SHP77 (cell line): ENCODE data around the gene SKP1.
"Not testable (repeated sequence)": the region's sequence is repeated elsewhere in the genome, so short reads cannot be mapped to it uniquely, and the experiment has no call there.

ENCODE experiments used
- DNase-seq, 2 experiments: peaks; one replicate each; lab custom pipeline; 2025; lab: John Stamatoyannopoulos, UW

SKP1 gene

DNA sequence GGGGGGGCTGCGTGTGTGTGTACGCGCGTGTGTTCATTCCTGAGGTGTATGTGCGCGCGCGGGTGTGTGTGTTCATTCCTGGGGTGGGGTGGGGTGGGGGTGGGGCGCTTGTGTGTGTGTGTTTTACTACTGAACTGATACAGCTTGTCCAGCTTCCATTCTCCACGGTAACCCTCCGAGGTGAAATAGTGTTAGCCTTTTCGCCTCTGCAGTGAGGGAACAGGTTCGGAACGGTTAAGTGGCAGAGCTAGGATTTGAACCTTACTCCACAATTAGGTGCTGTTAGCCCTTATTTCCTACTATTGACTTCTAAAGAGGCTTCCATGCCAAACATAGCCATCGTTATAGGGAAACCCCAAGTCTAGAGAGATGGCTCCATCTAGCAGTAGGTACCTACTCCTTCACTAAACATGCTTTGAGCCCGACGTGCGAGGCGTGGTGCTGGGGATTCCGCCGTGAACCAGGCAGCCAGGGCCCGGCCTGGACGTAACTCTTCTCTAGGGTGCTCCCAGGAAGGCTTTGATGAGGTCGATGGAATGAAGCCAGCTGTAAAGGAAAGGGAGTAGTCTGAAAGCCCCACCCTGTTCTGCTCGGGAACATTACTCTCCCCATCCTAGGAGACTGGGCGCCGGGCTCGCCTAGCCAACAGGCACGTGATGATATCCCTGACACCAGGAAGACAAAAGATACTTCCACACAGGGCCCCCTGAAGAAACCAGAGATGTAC lies 782 bp upstream of the SKP1 start:
- DNase-seq: peak; percentile 30 to 51

DNA sequence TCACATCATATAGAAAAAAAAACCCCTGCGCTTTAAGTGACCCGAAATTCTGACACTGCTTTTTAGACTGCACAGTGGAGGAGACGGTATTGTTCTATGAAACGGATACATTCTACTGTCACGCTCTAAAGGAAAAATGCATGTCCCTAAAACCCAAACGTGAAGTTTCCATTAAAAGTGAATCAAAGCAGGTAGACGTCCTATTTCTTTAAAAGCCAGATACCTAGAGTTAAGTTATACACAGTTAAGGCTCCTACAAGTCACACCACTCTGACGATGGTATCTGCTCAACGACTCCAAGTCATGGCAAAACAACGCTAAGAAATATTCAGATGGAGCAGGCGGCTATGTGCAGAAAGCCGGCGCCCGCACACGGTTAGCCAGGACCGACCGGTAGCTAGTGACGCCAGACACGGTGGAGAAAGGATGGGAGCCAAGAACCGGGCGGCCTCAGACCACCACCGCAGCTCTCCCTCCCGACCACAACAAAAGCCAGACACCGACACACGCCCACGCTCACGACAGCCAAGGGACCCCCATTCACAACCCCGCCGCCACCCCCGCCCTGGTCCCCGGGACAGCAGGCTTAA lies 734 bp downstream of the SKP1 start:
- peak; percentile 14 to 29 for DNase-seq

- DNase-seq: peak; percentile 1 to 13
Measured at GRCh38 chr5:134174841-134175839, 1.6 kb downstream of the SKP1 start.

DNA sequence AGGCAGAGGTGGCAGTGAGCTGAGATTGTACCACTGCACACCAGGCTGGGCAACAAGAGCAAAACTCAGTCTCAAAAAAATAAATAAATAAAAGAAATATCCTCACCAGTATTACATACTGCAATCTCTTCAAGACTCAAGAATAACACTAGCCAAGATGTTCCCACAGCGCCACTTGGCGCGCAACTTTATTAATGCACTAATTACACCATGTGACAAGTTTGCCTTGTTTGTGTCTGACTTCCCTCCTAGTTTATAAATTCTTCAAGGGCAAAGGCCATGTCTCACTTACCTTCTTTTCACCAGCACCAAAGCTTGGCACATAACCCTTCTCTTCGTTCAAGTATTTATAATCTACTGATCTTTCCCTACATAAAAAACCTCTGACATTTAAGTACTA lies 4.8 kb downstream of the SKP1 start:
- no peak for DNase-seq

- no peak for DNase-seq
Measured at GRCh38 chr5:134162592-134162991, 14.2 kb downstream of the SKP1 start.

- no peak for DNase-seq
Measured at GRCh38 chr5:134161513-134162395, 15.0 kb downstream of the SKP1 start.

- DNase-seq: no peak
Measured at GRCh38 chr5:134153657-134154056, 23.1 kb downstream of the SKP1 start.

DNA sequence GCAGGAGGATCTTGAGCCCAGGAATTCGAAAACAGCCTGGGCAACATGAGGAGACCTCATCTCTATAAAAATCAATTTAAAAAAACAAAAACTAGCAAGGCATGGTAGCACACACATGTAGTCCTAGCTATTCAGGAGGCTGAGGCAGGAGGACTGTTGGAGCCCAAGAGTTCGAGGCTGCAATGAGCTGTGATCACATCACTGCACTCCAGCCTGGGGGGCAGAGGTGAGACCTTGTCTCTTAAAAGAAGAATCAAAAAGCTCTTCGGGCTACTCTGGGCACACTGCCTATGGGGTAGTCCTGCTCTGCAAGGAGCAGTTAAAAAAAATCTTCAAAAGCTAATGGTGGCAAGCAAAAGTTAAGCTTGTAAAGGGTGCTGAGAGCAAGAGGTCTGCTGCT lies 23.5 kb downstream of the SKP1 start:
- no peak for DNase-seq

DNA sequence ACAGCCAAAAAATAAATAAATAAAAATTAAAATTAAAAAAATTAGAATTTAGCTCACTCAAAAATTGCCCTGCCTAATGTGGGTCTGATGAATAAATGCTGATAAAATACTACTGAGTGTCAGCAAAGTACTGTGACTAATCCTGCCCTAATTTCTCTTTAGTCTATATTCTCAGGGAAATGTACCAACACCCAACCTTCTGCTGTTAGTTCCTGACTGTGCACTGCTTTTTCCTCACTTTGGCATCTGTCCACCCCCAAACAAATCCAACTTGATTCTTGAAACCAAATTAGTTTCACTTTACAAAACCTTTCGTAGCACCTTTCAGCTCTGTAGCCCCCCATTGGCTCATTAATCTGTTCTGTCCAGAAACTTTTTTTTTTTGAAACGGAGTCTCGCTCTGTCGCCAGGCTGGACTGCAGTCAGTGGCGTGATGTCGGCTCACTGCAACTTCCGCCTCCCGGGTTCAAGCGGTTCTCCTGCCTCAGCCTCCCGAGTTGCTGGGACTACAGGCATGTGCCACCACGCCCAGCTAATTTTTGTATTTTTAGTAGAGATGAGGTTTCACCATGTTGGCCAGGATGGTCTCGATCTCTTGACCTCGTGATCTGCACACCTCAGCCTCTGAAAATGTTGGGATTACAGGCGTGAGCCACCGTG lies 24.4 kb downstream of the SKP1 start:
- DNase-seq: not testable (repeated sequence)

GRCh38 chr5:134151723-134152122 lies 25.0 kb downstream of the SKP1 start:
- DNase-seq: no peak

- DNase-seq: no peak
Measured at GRCh38 chr5:134149571-134150303, 27.0 kb downstream of the SKP1 start.

GRCh38 chr5:134148986-134149539 lies 27.7 kb downstream of the SKP1 start:
- DNase-seq: no peak

GRCh38 chr5:134148316-134148715 lies 28.4 kb downstream of the SKP1 start:
- DNase-seq: no peak

- DNase-seq: no peak
Measured at GRCh38 chr5:134146651-134147518, 29.9 kb downstream of the SKP1 start.

DNA sequence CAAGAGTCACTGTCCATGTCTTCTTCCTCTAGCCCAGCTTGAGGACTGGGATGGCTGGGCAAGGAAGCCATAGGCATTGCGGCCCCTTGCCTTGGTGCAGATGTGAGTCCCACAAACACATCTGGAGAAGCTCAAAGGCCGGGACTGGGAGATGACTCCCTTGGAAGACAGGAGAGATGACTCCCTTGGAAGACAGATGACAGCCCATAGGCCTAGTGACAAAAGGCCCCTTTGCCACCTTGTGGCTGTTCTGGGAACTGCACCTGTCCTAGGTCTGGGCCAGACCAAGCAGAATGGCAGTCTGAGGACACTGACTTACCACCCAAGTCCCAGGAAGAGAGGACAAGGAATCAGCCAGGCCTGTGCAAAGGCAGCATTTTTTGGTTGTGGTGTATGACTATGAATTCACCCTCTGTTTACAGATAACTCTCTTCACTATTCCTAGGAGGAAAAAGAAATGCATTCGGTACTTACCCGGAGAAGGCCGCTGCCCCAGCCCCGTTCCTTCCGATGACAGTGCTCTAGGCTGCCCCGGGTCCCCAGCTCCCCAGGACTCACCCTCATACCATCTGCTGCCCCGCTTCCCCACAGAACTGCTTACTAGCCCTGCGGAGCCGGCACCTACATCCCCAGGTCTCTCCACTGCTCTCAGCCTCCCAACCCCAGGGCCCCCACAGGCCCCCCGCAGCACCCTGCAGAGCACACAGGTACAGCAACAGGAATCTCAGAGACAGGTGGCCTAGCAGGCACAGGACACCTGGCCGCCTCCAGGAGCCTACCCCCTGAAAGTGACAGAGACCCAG lies 30.8 kb downstream of the SKP1 start:
- DNase-seq: peak; percentile 45 to 51

DNA sequence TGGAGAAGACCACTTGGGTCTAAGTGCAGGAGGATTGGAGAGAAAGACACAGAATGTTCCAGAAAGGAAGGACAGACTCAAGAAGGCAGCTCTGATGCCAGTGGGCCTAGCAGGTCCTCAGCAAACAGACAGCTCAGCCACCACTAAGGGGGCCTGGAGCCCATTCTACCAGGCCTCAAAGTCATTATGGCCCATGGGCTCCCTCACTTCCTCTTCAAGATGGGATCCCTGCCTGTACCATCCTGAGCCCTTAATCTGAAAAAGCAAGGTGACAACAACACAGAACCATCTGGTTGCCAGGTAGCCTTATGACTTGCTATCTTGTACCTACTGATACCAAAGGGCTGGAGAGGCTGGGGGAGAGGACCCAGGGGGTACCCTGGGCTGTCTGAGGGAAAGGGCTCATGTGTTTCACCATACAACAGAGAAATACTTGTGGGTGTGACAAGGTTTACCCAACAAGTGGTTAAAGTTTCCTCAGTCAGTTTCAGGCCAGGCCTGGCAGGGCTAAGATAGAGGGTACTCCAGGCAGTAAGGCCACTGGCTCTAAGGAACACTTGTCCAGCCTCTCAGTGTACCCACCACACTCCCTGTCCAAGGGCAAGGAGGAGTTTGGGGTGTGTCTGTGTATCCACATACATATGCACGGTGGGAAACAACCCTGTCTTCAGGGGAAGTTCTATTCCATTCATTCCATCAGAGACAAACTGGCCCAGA lies 31.6 kb downstream of the SKP1 start:
- no peak for DNase-seq
